Suprapubic skin (tissue), 4 donors: ENCODE measurements around the gene TMTC2. TPM values are rescaled to one million over a fixed set of nuclear protein-coding genes. Genes with fewer than 3 reads are reported as not detected.

Experiments used
- DNase-seq, 2 donors: peaks; one replicate each; pipeline ENCODE4 v3.0.0-alpha.2; 2019; ENCODE audit warnings: low spot score in 2 of 2
- H3K27ac ChIP-seq: fragments of 200-600 bp; sonication (generic); one replicate; pipeline ENCODE4 v1.5.1; 2019
- H3K27me3 ChIP-seq: fragments of 200-600 bp; sonication (generic); one replicate; pipeline ENCODE4 v1.5.1; 2019
- H3K36me3 ChIP-seq: fragments of 200-600 bp; sonication (generic); one replicate; pipeline ENCODE4 v1.5.1; 2019
- H3K4me1 ChIP-seq: fragments of 200-600 bp; sonication (generic); one replicate; pipeline ENCODE4 v1.5.1; 2019
- H3K4me3 ChIP-seq: fragments of 200-600 bp; sonication (generic); one replicate; pipeline ENCODE4 v1.5.1; 2019; ENCODE audit warnings: mild to moderate bottlenecking
- H3K9me3 ChIP-seq: fragments of 200-600 bp; sonication (generic); one replicate; pipeline ENCODE4 v1.5.1; 2019
- EP300 ChIP-seq: sonication (generic); formaldehyde crosslinking; IDR thresholded peaks from one replicate; pipeline ENCODE4 v1.6.1; 2017; ENCODE audit warnings: antibody characterized with exemption
- POLR2A ChIP-seq, 2 donors: fragments of 450-650 bp; IDR thresholded peaks; one replicate each; pipeline ENCODE4 v1.6.1; 2017; ENCODE audit warnings: antibody characterized with exemption in 2 of 2, mild to moderate bottlenecking in 2 of 2, moderate library complexity in 2 of 2
- POLR2AphosphoS5 ChIP-seq, 3 donors: sonication (generic); formaldehyde crosslinking; IDR thresholded peaks; one replicate each; pipeline ENCODE4 v1.6.1; 2017; ENCODE audit warnings: antibody characterized with exemption in 3 of 3
- WGBS: methylation state at CpG from one replicate; pipeline ENCODE4 v1.1.5; 2018; 5-methylcytosine and 5-hydroxymethylcytosine counted together
- total RNA-seq, 4 donors: library from RNA; depleted of rRNA; stranded (reverse); fragments of >200 nt; gene quantifications; one replicate each; pipeline ENCODE4 v1.1.0, GENCODE V29; 2016
- TF ChIP-seq, protein P1 (sequence below), 2 donors: fragments of 200-600 bp in 1 of 2; fragments of 450-650 bp in 1 of 2; sonication (generic) in 1 of 2; IDR thresholded peaks; one replicate each; pipeline ENCODE4 v1.5.1; 2016 to 2019; ENCODE audit warnings: antibody characterized with exemption in 2 of 2, mild to moderate bottlenecking in 1 of 2, moderate library complexity in 1 of 2

The TMTC2 gene
- total RNA-seq, 4 donors from 2014 or later, result 16.7 to 21.1 (median 18.9) TPM

GRCh38 chr12:82923935-82924334, 237.2 kb downstream of the TMTC2 start:
- no peaks in the 10 kb centered on the region for H3K9me3 ChIP-seq
- H3K4me3 ChIP-seq, result no peak overlapping the region
- DNase-seq, result no peak
- no peaks in the 10 kb centered on the region for H3K36me3 ChIP-seq
- WGBS, result 100% methylated on average over 1 of the region's 1 CpG
- H3K27ac ChIP-seq, result no peak overlapping the region
- no peaks in the 10 kb centered on the region for H3K4me1 ChIP-seq
- no peaks in the 10 kb centered on the region for H3K27me3 ChIP-seq
- no peak for TF ChIP-seq EP300

DNA sequence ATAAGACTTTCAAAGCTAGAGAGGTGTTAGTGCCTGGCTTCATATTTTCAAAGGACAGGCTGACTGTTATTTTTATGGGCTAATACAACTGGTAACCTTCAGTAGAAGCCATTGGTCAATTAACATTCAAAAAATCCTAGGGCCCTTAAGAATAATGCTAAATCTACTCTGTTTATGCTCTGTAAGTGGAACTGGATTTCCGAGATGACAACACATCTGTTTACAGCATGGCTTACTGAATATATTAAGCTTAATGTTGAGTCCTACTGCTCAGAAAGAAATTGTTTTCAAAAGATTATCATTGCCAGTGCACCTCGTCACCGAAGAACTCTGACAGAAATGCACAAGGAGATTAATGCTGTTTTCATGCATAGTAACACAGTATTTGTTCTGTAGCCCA, 239.9 kb downstream of the TMTC2 start:
- H3K9me3 ChIP-seq, result no peaks in the 10 kb centered on the region
- H3K4me1 ChIP-seq, result no peaks in the 10 kb centered on the region
- 88% methylated on average over 3 of the region's 3 CpGs for WGBS
- no peaks in the 10 kb centered on the region for H3K36me3 ChIP-seq
- H3K27ac ChIP-seq, result no peak overlapping the region
- no peak overlapping the region for H3K4me3 ChIP-seq
- DNase-seq, result no peak
- TF ChIP-seq, protein P1, sequence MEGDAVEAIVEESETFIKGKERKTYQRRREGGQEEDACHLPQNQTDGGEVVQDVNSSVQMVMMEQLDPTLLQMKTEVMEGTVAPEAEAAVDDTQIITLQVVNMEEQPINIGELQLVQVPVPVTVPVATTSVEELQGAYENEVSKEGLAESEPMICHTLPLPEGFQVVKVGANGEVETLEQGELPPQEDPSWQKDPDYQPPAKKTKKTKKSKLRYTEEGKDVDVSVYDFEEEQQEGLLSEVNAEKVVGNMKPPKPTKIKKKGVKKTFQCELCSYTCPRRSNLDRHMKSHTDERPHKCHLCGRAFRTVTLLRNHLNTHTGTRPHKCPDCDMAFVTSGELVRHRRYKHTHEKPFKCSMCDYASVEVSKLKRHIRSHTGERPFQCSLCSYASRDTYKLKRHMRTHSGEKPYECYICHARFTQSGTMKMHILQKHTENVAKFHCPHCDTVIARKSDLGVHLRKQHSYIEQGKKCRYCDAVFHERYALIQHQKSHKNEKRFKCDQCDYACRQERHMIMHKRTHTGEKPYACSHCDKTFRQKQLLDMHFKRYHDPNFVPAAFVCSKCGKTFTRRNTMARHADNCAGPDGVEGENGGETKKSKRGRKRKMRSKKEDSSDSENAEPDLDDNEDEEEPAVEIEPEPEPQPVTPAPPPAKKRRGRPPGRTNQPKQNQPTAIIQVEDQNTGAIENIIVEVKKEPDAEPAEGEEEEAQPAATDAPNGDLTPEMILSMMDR (IDR thresholded peaks at IDR 0.05), result no peak
- no peak for TF ChIP-seq POLR2AphosphoS5 (IDR thresholded peaks at IDR 0.05)
- TF ChIP-seq EP300, result no peak
- TF ChIP-seq POLR2A (IDR thresholded peaks at IDR 0.05), result no peak
- no peaks in the 10 kb centered on the region for H3K27me3 ChIP-seq

GRCh38 chr12:82930301-82930700, 243.6 kb downstream of the TMTC2 start:
- Histone ChIP-seq H3K27me3 (no peaks in the 10 kb centered on the region), H3K9me3 (no peaks in the 10 kb centered on the region), H3K4me3 (no peak overlapping the region), H3K27ac (no peak overlapping the region), H3K4me1 (no peaks in the 10 kb centered on the region), H3K36me3 (no peaks in the 10 kb centered on the region)
- TF ChIP-seq EP300 (no peak), POLR2AphosphoS5 (IDR thresholded peaks at IDR 0.05) (no peak)
- WGBS, result 96% methylated on average over 3 of the region's 3 CpGs
- no peak for DNase-seq

DNA sequence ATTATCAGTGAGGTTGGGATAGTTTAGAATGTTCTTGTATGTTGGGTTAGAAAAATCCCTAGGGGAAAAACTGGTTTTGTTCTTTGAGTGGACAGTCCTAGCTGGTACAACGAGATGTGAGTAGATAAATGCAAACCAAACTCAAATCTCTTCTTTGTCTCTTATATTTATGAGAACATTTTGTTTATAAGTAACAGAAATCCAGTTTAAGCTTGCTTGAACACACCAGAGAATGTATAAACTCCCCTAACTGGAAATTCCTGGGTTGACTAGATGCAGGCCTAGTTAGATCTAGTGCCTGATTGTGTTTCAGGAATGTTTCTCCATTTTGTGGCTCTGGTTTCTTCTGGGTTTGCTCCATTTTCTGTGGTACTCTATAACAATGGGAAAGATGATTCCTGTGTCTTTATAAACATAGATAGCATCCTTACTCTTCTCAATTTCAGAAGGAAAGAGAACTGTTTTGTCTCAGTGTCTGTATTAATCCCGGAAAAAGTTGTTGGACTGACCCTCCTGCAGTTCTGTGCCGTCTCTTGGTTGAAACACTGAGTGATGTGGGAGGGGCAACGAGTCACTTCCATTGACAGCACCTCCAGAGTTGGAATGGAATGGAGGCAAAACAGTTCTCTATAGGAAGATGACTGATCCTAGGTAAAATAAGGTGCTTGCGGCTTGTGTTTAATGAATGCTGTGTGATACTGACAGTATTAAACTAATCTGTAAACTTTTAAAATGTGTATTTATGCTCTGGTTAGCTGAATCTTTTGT, 244.8 kb downstream of the TMTC2 start:
- no peak for TF ChIP-seq POLR2A (IDR thresholded peaks at IDR 0.05)
- TF ChIP-seq EP300, result no peak
- TF ChIP-seq, protein P1 (IDR thresholded peaks at IDR 0.05), result no peak
- TF ChIP-seq POLR2AphosphoS5 (IDR thresholded peaks at IDR 0.05), result no peak
- no peaks in the 10 kb centered on the region for H3K36me3 ChIP-seq
- no peaks in the 10 kb centered on the region for H3K4me1 ChIP-seq
- 74% methylated on average over 5 of the region's 5 CpGs for WGBS
- no peak overlapping the region for H3K4me3 ChIP-seq
- no peaks in the 10 kb centered on the region for H3K9me3 ChIP-seq
- H3K27ac ChIP-seq, result peak overlapping the region; percentile 28
- DNase-seq, result no peak
- no peaks in the 10 kb centered on the region for H3K27me3 ChIP-seq

GRCh38 chr12:82937151-82937550, 250.4 kb downstream of the TMTC2 start:
- no peaks in the 10 kb centered on the region for H3K4me1 ChIP-seq
- DNase-seq, result no peak
- TF ChIP-seq EP300 (no peak), POLR2A (IDR thresholded peaks at IDR 0.05) (no peak), POLR2AphosphoS5 (IDR thresholded peaks at IDR 0.05) (no peak)
- TF ChIP-seq, protein P1 (IDR thresholded peaks at IDR 0.05), result no peak
- no peak overlapping the region for H3K4me3 ChIP-seq
- 23% methylated on average over 2 of the region's 2 CpGs for WGBS
- no peak overlapping the region for H3K27ac ChIP-seq
- no peaks in the 10 kb centered on the region for H3K9me3 ChIP-seq
- H3K36me3 ChIP-seq, result no peaks in the 10 kb centered on the region
- H3K27me3 ChIP-seq, result no peaks in the 10 kb centered on the region

- Histone ChIP-seq H3K27ac (no peak overlapping the region), H3K4me3 (no peak overlapping the region), H3K27me3 (no peaks in the 10 kb centered on the region), H3K4me1 (no peaks in the 10 kb centered on the region), H3K36me3 (no peaks in the 10 kb centered on the region), H3K9me3 (no peaks in the 10 kb centered on the region)
- no peak for DNase-seq
- no peak for TF ChIP-seq POLR2AphosphoS5 (IDR thresholded peaks at IDR 0.05)
- WGBS, result 37% methylated on average over 2 of the region's 2 CpGs
Measured at GRCh38 chr12:82942521-82942920, 255.8 kb downstream of the TMTC2 start.
